ENCODE measurements around the gene GBGT1.

Gene GBGT1

GRCh38 chr9:133162861-133163503 is 732 bp downstream of the GBGT1 start:
- DNase-seq (ENCODE audit: low read depth, low spot score) = no peak

- no peak for DNase-seq (ENCODE audit: low read depth, low spot score)
These were observed 2.2 kb downstream of the GBGT1 start for GRCh38 chr9:133161547-133161950.

- DNase-seq (ENCODE audit: low read depth, low spot score) = no peak
These were observed 2.8 kb downstream of the GBGT1 start for GRCh38 chr9:133160742-133161546.

GRCh38 chr9:133158695-133159094 is 5.0 kb downstream of the GBGT1 start:
- no peak for DNase-seq (ENCODE audit: low read depth, low spot score)

GRCh38 chr9:133155156-133155555 is 8.6 kb downstream of the GBGT1 start:
- DNase-seq (ENCODE audit: low read depth, low spot score) = no peak

- DNase-seq (ENCODE audit: low read depth, low spot score) = no peak
These were observed 9.4 kb downstream of the GBGT1 start for GRCh38 chr9:133154097-133154989.

GRCh38 chr9:133153227-133154096 is 10.3 kb downstream of the GBGT1 start:
- DNase-seq (ENCODE audit: low read depth, low spot score) = no peak

GRCh38 chr9:133151601-133152525 is 11.9 kb downstream of the GBGT1 start:
- DNase-seq (ENCODE audit: low read depth, low spot score) = no peak

GRCh38 chr9:133151041-133151440 is 12.7 kb downstream of the GBGT1 start:
- DNase-seq (ENCODE audit: low read depth, low spot score) = no peak

- no peak for DNase-seq (ENCODE audit: low read depth, low spot score)
These were observed 14.3 kb downstream of the GBGT1 start for GRCh38 chr9:133149130-133150015.

GRCh38 chr9:133148199-133149129 is 15.2 kb downstream of the GBGT1 start:
- DNase-seq (ENCODE audit: low read depth, low spot score) = no peak

- DNase-seq (ENCODE audit: low read depth, low spot score) = no peak
These were observed 16.1 kb downstream of the GBGT1 start for GRCh38 chr9:133147412-133148198.

- DNase-seq (ENCODE audit: low read depth, low spot score) = no peak
These were observed 16.8 kb downstream of the GBGT1 start for GRCh38 chr9:133146746-133147411.

- no peak for DNase-seq (ENCODE audit: low read depth, low spot score)
These were observed 18.5 kb downstream of the GBGT1 start for GRCh38 chr9:133144904-133145851.

GRCh38 chr9:133144142-133144903 is 19.4 kb downstream of the GBGT1 start:
- DNase-seq (ENCODE audit: low read depth, low spot score) = no peak

All from iPS DF 19.7 (cell line).